Astrocyte (in vitro differentiated cells and primary cell): ENCODE results near the gene UPP1. TPM values are rescaled to one million over a fixed set of nuclear protein-coding genes. Genes with fewer than 3 reads are reported as not detected.

Experiments
- DNase-seq: peaks from one replicate; pipeline ENCODE4 v3.0.0-alpha.2; 2010; ENCODE audit warnings: low read depth
- FAIRE-seq: peaks from 2 replicates; lab custom pipeline; 2011; peaks lifted over from hg19 to GRCh38; lab: Jason Lieb, UNC
- H2AFZ ChIP-seq: 2 replicates; pipeline ENCODE4 v1.6.0; 2012; ENCODE audit warnings: low read depth, low read length, inconsistent platforms
- H3K27ac ChIP-seq: 2 replicates; pipeline ENCODE4 v1.5.1; 2011; ENCODE audit warnings: low read depth, low read length, inconsistent platforms
- H3K27me3 ChIP-seq: 2 replicates; pipeline ENCODE4 v1.6.0; 2011; ENCODE audit warnings: low read length, inconsistent platforms; ENCODE audit not compliant: insufficient read depth
- H3K36me3 ChIP-seq: 2 replicates; pipeline ENCODE4 v1.5.1; 2011; ENCODE audit warnings: low read length, inconsistent platforms; ENCODE audit not compliant: insufficient read depth
- H3K4me1 ChIP-seq: 2 replicates; pipeline ENCODE4 v1.5.1; 2011; ENCODE audit warnings: low read length, inconsistent platforms; ENCODE audit not compliant: insufficient read depth
- H3K4me2 ChIP-seq: 2 replicates; pipeline ENCODE4 v1.6.0; 2012; ENCODE audit warnings: low read length, inconsistent platforms
- H3K4me3 ChIP-seq: 2 replicates; pipeline ENCODE4 v1.5.1; 2011; ENCODE audit warnings: low read depth, mild to moderate bottlenecking, low read length, inconsistent platforms; ENCODE audit not compliant: insufficient read depth
- H3K79me2 ChIP-seq: 2 replicates; pipeline ENCODE4 v1.6.0; 2012; ENCODE audit warnings: mild to moderate bottlenecking, low read length, inconsistent platforms; ENCODE audit not compliant: insufficient read depth
- H3K9ac ChIP-seq: 2 replicates; pipeline ENCODE4 v1.6.0; 2012; ENCODE audit warnings: mild to moderate bottlenecking, low read length, inconsistent platforms
- H3K9me3 ChIP-seq: 2 replicates; pipeline ENCODE4 v1.5.1; 2012; ENCODE audit warnings: low read depth, mild to moderate bottlenecking, low read length, inconsistent platforms; ENCODE audit not compliant: insufficient read depth
- H4K20me1 ChIP-seq: 2 replicates; pipeline ENCODE4 v1.6.0; 2012; ENCODE audit warnings: low read length, inconsistent platforms; ENCODE audit not compliant: insufficient read depth
- H3K27ac Mint-ChIP-seq: one replicate; pipeline ENCODE4 v1.8.0; 2021; ENCODE audit warnings: mild to moderate bottlenecking, mixed read lengths; ENCODE audit not compliant: unreplicated experiment
- H3K27me3 Mint-ChIP-seq: one replicate; pipeline ENCODE4 v1.8.0; 2021; ENCODE audit warnings: low read depth, mixed read lengths; ENCODE audit not compliant: unreplicated experiment
- H3K36me3 Mint-ChIP-seq: one replicate; pipeline ENCODE4 v1.8.0; 2021; ENCODE audit warnings: low read depth, mixed read lengths; ENCODE audit not compliant: unreplicated experiment
- H3K4me1 Mint-ChIP-seq: one replicate; pipeline ENCODE4 v1.8.0; 2021; ENCODE audit warnings: low read depth, mixed read lengths; ENCODE audit not compliant: unreplicated experiment
- H3K4me3 Mint-ChIP-seq: one replicate; pipeline ENCODE4 v1.8.0; 2021; ENCODE audit warnings: mild to moderate bottlenecking, moderate library complexity, mixed read lengths; ENCODE audit not compliant: unreplicated experiment
- H3K9me3 Mint-ChIP-seq: one replicate; pipeline ENCODE4 v1.8.0; 2021; ENCODE audit warnings: mild to moderate bottlenecking, mixed read lengths; ENCODE audit not compliant: unreplicated experiment
- EZH2 ChIP-seq: IDR thresholded peaks from 2 replicates; pipeline ENCODE4 v1.6.1; 2012; ENCODE audit warnings: mild to moderate bottlenecking, low read length, inconsistent platforms; ENCODE audit not compliant: insufficient read depth
- total RNA-seq: library from RNA; stranded (reverse); gene quantifications from 2 replicates; pipeline ENCODE4 v1.2.1, GENCODE V29; 2021
- TF ChIP-seq, protein P1 (sequence below): IDR thresholded peaks from 2 replicates; pipeline ENCODE4 v1.5.1; 2011; ENCODE audit warnings: low read depth, mild to moderate bottlenecking, inconsistent platforms, low read length, moderate library complexity; ENCODE audit not compliant: insufficient read depth

UPP1 gene
- total RNA-seq, 1 donor from 2014 or later: 54.2 TPM

DNA sequence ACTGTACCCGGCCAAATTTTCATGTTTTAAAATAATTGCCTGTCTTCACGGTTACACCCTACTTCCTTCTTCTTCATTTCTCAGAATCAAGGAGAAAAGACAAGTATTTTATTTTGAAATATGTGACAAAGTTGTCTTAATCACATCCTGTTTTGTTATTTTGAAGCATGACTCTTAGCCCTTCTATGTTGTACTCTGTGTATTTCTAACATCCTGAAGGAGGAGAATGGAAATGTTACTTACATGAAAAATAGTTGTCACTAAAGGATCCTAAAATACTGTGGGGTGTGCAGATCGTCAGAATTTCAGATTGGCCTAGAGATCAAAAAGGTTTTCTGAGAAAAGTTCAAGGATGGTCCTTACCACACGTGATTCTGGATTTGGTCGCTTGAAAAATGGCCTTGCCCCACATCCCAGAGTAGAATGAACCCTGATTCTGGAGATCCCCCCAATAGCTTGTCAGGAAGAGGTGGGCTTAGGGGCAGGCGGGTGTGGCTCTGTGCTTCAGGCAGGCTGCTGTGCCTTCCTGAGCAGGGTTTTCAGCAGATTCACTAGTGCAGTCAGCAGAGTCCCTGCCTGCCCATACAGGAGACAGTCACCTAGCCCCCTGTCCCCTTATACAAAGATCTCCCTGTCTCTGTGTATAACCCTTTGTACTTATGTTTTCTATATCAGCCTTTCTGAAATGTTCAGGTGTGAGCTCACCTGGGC lies 8.6 kb downstream of the UPP1 start:
- Histone ChIP-seq H3K4me2 (no peak overlapping the region), H4K20me1 (peaks cover 19% of the 10 kb centered on the region), H3K36me3 (peaks cover 35% of the 10 kb centered on the region), H3K79me2 (peaks cover 32% of the 10 kb centered on the region), H3K9me3 (no peaks in the 10 kb centered on the region), H3K27me3 (no peaks in the 10 kb centered on the region), H3K9ac (no peak overlapping the region), H3K27ac (no peak overlapping the region), H3K4me3 (no peak overlapping the region), H2AFZ (no peak overlapping the region), H3K4me1 (peaks cover 19% of the 10 kb centered on the region)
- FAIRE-seq (peak; percentile 78), DNase-seq (no peak)
- TF ChIP-seq EZH2: no peak
- TF ChIP-seq, protein P1, sequence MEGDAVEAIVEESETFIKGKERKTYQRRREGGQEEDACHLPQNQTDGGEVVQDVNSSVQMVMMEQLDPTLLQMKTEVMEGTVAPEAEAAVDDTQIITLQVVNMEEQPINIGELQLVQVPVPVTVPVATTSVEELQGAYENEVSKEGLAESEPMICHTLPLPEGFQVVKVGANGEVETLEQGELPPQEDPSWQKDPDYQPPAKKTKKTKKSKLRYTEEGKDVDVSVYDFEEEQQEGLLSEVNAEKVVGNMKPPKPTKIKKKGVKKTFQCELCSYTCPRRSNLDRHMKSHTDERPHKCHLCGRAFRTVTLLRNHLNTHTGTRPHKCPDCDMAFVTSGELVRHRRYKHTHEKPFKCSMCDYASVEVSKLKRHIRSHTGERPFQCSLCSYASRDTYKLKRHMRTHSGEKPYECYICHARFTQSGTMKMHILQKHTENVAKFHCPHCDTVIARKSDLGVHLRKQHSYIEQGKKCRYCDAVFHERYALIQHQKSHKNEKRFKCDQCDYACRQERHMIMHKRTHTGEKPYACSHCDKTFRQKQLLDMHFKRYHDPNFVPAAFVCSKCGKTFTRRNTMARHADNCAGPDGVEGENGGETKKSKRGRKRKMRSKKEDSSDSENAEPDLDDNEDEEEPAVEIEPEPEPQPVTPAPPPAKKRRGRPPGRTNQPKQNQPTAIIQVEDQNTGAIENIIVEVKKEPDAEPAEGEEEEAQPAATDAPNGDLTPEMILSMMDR: no peak
- peaks cover 31% of the 10 kb centered on the region for H3K4me1 Mint-ChIP-seq
- no peak overlapping the region for H3K4me3 Mint-ChIP-seq
- H3K9me3 Mint-ChIP-seq: peaks cover 3% of the 10 kb centered on the region
- no peak overlapping the region for H3K27ac Mint-ChIP-seq
- H3K27me3 Mint-ChIP-seq: no peaks in the 10 kb centered on the region
- peaks cover 27% of the 10 kb centered on the region for H3K36me3 Mint-ChIP-seq

DNA sequence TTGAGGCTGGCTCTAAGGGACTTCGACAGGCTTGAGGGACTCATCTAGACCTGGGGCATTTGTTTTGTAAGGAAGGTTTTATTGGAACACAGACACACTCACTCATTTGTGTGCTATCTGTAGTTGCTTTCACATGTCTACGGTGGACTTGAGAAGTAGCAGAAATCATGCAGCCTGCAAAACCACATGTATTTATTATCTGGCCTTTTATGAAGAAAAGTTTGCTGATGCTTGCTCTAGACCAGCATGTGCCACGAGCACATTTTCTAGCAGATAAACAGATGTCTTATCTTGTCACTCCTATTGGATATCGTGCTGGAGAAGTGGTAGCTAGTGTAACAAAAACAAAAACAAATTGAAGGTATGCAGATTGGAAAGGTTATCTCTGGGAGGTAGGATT lies 9.8 kb downstream of the UPP1 start:
- Histone ChIP-seq H3K4me1 (peaks cover 19% of the 10 kb centered on the region), H3K79me2 (peaks cover 26% of the 10 kb centered on the region), H3K4me3 (no peak overlapping the region), H3K4me2 (no peak overlapping the region), H3K27ac (no peak overlapping the region), H3K36me3 (peaks cover 45% of the 10 kb centered on the region), H4K20me1 (peaks cover 21% of the 10 kb centered on the region), H2AFZ (no peak overlapping the region), H3K9ac (no peak overlapping the region), H3K9me3 (no peaks in the 10 kb centered on the region), H3K27me3 (no peaks in the 10 kb centered on the region)
- H3K4me3 Mint-ChIP-seq: no peak overlapping the region
- peaks cover 3% of the 10 kb centered on the region for H3K9me3 Mint-ChIP-seq
- no peak overlapping the region for H3K27ac Mint-ChIP-seq
- H3K27me3 Mint-ChIP-seq: no peaks in the 10 kb centered on the region
- no peak for TF ChIP-seq EZH2
- TF ChIP-seq, protein P1: no peak
- peaks cover 29% of the 10 kb centered on the region for H3K4me1 Mint-ChIP-seq
- FAIRE-seq: peak; percentile 20
- no peak for DNase-seq
- H3K36me3 Mint-ChIP-seq: peaks cover 28% of the 10 kb centered on the region

DNA sequence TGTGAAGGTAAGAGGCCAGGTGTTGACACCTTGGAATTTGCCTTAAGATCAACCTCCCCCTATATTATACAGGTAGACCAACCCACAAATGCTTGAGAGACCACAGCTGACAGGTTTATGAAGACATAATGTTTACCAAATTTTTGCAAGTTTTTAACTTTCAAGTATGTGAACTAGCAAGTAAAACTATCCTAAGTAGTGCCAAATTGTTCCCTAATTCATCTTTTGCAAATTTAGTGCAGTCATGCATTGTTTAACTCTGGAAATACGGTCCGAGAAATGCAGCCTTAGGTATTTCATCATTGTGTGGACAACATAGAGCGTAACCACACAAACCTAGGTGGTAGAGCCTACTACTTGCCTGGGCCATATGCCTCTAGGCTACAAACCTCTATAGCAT lies 10.7 kb downstream of the UPP1 start:
- Histone ChIP-seq H2AFZ (no peak overlapping the region), H3K4me1 (peaks cover 11% of the 10 kb centered on the region), H3K4me3 (no peak overlapping the region), H3K9me3 (no peaks in the 10 kb centered on the region), H3K4me2 (no peak overlapping the region), H3K27me3 (no peaks in the 10 kb centered on the region), H4K20me1 (peaks cover 21% of the 10 kb centered on the region), H3K9ac (no peak overlapping the region), H3K36me3 (peaks cover 44% of the 10 kb centered on the region), H3K27ac (no peak overlapping the region), H3K79me2 (peaks cover 26% of the 10 kb centered on the region)
- H3K27me3 Mint-ChIP-seq: no peaks in the 10 kb centered on the region
- TF ChIP-seq, protein P1: no peak
- TF ChIP-seq EZH2: no peak
- H3K36me3 Mint-ChIP-seq: peaks cover 29% of the 10 kb centered on the region
- H3K4me1 Mint-ChIP-seq: peaks cover 24% of the 10 kb centered on the region
- peaks cover 3% of the 10 kb centered on the region for H3K9me3 Mint-ChIP-seq
- FAIRE-seq (no peak), DNase-seq (no peak)
- H3K4me3 Mint-ChIP-seq: no peak overlapping the region
- H3K27ac Mint-ChIP-seq: no peak overlapping the region
